NCI-H1417 (cell line): Measurements from ENCODE around the gene MTURN.

Experiments used
- DNase-seq, 3 experiments: peaks; one replicate each; lab custom pipeline; 2025; lab: John Stamatoyannopoulos, UW

The MTURN gene

GRCh38 chr7:30162133-30162532, 27.3 kb downstream of the MTURN start:
- no peak for DNase-seq

- DNase-seq: peak; percentile 88 to 99 (median 95)
Measured at GRCh38 chr7:30162622-30163124, 27.9 kb downstream of the MTURN start.

- DNase-seq: peak; percentile 49 to 95 (median 79)
Measured at GRCh38 chr7:30163231-30163894, 28.6 kb downstream of the MTURN start.

GRCh38 chr7:30164567-30164966, 29.8 kb downstream of the MTURN start:
- peak; percentile 71 to 90 (median 78) for DNase-seq

GRCh38 chr7:30165590-30165989, 30.8 kb downstream of the MTURN start:
- DNase-seq: no peak

GRCh38 chr7:30166155-30166840, 31.5 kb downstream of the MTURN start:
- peak; percentile 67 to 96 (median 83) for DNase-seq

- peak in 1 of 3 experiments; percentile 15 for DNase-seq
Measured at GRCh38 chr7:30166841-30167235, 32.1 kb downstream of the MTURN start.

- DNase-seq: no peak
Measured at GRCh38 chr7:30167901-30168300, 33.1 kb downstream of the MTURN start.

GRCh38 chr7:30168835-30169573, 34.2 kb downstream of the MTURN start:
- DNase-seq: no peak

GRCh38 chr7:30169579-30169978, 34.8 kb downstream of the MTURN start:
- DNase-seq: no peak

- DNase-seq: no peak
Measured at GRCh38 chr7:30170476-30171205, 35.9 kb downstream of the MTURN start.

GRCh38 chr7:30171766-30172447, 37.1 kb downstream of the MTURN start:
- DNase-seq: no peak

- DNase-seq: peak in 2 of 3 experiments; percentile 74 to 82
Measured at GRCh38 chr7:30172451-30172850, 37.7 kb downstream of the MTURN start.

- DNase-seq: peak; percentile 60 to 98 (median 91)
Measured at GRCh38 chr7:30173058-30173897, 38.5 kb downstream of the MTURN start.

- DNase-seq: peak in 1 of 3 experiments; percentile 52
Measured at GRCh38 chr7:30175180-30175579, 40.4 kb downstream of the MTURN start.

- no peak for DNase-seq
Measured at GRCh38 chr7:30175636-30176147, 40.9 kb downstream of the MTURN start.

- DNase-seq: no peak
Measured at GRCh38 chr7:30176463-30177109, 41.8 kb downstream of the MTURN start.

- no peak for DNase-seq
Measured at GRCh38 chr7:30177186-30177585, 42.4 kb downstream of the MTURN start.

- DNase-seq: no peak
Measured at GRCh38 chr7:30177965-30178364, 43.2 kb downstream of the MTURN start.
